ENCODE measurements around the gene SLC15A4.
A peak's percentile ranks its signal among the peaks of the same experiment; 100 is the strongest.

The SLC15A4 gene

DNA sequence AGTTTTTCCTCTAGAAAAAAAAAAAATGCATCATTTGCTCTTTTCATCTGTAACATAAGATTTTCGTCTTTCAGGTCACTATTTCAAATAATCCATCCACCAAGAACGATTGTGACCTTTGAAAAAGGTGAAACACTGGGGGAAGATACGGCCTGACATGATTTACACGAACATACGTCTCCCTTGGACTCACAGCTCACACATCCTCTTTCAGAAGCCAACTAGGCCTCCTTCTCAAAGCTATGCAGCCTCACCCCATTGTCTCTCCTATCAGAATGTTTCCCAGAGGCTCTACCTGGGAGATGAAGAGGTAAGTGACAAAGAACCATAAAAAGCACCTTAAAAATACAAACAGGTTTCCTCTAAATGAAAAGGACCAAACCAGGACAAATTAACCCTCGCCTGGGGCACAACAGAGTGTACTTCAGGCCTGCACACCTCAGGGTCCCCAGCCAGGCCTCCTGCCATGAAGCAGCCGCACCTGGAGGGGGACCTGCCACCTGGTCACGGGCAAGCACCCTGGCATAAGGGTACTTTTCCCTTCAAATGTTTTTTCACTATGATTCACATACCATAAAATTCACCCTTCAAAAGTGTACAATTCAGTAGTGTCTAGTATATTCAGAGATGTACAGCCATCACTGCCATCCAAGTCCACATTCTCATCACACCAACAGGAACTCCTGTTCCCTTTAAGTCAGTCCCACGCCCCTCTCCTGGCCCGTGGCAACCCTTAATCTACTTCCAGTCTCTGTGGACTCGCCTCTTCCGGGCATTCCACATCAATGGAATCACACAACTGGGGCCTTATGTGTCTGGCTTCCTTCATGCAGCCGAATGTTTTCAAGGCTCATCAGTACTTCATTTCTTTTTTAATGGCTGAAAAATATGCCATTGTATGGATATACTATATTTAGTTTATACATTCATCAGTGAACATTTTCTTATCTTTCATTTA, 5.4 kb downstream of the SLC15A4 start:
- DNase-seq (ENCODE audit: low spot score), result peak; percentile 58
- in situ Hi-C loops (cut with MboI; ENCODE audit: low pct_unique_long_range_greater_than_20kb, low sequenced_read_pairs, unreplicated experiment), result no loop called here
- TF ChIP-seq, protein P1, sequence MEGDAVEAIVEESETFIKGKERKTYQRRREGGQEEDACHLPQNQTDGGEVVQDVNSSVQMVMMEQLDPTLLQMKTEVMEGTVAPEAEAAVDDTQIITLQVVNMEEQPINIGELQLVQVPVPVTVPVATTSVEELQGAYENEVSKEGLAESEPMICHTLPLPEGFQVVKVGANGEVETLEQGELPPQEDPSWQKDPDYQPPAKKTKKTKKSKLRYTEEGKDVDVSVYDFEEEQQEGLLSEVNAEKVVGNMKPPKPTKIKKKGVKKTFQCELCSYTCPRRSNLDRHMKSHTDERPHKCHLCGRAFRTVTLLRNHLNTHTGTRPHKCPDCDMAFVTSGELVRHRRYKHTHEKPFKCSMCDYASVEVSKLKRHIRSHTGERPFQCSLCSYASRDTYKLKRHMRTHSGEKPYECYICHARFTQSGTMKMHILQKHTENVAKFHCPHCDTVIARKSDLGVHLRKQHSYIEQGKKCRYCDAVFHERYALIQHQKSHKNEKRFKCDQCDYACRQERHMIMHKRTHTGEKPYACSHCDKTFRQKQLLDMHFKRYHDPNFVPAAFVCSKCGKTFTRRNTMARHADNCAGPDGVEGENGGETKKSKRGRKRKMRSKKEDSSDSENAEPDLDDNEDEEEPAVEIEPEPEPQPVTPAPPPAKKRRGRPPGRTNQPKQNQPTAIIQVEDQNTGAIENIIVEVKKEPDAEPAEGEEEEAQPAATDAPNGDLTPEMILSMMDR (IDR thresholded peaks at IDR 0.05; ENCODE audit: extremely low read depth, insufficient read depth, missing control alignments), result no peak

DNA sequence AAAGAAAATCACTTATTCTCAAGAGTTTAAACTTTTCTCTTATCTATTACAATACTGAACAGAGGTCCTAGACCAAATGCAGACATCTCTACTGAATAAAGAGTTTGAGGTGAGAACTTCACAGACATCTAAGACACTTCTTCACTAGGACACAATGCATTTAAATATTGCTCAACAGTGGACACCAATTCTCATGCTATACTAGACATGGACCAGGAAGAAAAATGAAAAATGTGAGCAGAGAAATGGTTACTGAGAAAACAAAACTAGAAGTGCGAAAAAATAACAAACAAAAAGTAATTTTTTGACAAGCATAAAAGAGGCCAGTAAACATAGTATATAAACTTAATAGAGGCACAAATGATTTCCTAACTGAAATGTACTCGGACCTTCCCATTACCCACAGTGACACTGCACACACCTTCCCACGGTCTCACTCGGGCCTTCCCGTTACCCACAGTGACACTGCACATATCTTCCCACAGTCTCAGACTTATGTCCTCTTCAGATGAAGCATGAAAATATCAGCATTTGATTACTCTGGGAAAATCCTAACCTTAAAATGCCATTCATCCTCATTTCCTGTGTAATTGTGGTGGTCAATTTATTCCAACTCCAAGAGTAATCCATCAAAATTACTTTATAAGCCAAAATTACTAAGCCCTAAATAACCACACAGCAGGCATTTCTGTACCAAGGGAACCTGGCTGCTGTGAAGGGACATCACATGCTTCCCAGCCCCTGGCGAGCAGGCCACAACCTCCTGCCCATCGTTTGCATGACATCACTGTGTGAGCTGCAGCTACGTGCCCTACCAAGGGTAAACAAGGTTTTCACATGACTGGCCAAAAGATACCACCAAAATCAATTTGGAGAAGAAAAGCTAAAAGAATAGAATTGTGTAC, 6.4 kb downstream of the SLC15A4 start:
- TF ChIP-seq, protein P1 (IDR thresholded peaks at IDR 0.05; ENCODE audit: extremely low read depth, insufficient read depth, missing control alignments), result no peak
- in situ Hi-C loops (cut with MboI; ENCODE audit: low pct_unique_long_range_greater_than_20kb, low sequenced_read_pairs, unreplicated experiment), result no loop called here
- peak; percentile 48 for DNase-seq (ENCODE audit: low spot score)

DNA sequence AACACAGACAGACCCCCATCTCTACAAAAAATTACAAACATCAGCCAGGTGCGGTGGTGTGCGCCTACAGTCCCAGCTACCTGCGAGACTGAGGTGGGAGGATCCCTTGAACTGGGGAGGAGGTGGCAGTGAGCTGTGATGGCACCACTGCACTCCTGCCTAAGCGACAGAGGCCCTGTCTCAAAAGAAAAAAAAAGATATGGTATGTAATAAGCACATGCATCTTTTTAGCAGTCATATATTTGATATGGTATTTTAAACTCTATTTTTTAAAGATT, 7.2 kb downstream of the SLC15A4 start:
- TF ChIP-seq, protein P1 (IDR thresholded peaks at IDR 0.05; ENCODE audit: extremely low read depth, insufficient read depth, missing control alignments), result no peak
- no peak for DNase-seq (ENCODE audit: low spot score)
- in situ Hi-C loops (cut with MboI; ENCODE audit: low pct_unique_long_range_greater_than_20kb, low sequenced_read_pairs, unreplicated experiment), result no loop called here

DNA sequence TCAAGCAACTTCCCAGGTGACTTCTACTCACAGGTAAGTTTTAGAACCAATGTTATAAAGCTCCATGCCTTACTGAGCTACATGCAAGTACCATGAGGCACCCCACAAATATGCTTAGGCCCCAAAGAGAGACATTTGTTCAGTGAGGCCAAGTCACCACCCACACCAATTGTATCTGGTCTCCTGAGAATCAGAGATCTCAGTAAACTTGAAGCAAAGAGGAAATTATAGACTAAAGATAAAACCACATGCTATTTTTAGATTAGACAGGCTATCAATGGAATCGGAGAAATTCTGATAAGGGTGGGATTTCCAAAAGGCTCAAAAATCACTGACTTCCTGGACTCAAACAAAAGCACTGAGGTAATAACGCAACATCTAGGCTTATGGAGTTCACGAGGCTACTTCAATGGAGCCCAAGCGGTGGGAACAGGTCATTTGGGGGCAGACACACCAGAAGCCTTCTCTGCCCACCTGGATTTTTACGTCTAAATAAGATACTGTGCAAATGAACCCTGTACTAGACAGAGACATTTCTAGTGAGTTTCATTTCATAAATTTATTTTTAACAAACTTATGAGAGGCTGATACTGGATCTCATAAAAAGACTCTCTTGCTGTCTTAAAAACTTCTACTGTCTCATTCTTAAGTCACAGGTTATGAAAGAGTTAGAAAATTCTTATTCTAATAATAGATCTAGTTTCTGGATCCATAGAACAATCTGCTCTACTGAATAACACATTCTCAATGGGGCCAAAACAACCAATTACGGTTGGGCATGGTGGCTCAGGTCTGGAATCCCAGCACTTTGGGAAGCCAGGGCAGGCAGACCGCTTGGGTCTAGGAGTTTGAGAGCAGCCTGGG, 7.7 kb downstream of the SLC15A4 start:
- in situ Hi-C loops (cut with MboI; ENCODE audit: low pct_unique_long_range_greater_than_20kb, low sequenced_read_pairs, unreplicated experiment), result no loop called here
- DNase-seq (ENCODE audit: low spot score), result no peak
- TF ChIP-seq, protein P1 (IDR thresholded peaks at IDR 0.05; ENCODE audit: extremely low read depth, insufficient read depth, missing control alignments), result no peak

DNA sequence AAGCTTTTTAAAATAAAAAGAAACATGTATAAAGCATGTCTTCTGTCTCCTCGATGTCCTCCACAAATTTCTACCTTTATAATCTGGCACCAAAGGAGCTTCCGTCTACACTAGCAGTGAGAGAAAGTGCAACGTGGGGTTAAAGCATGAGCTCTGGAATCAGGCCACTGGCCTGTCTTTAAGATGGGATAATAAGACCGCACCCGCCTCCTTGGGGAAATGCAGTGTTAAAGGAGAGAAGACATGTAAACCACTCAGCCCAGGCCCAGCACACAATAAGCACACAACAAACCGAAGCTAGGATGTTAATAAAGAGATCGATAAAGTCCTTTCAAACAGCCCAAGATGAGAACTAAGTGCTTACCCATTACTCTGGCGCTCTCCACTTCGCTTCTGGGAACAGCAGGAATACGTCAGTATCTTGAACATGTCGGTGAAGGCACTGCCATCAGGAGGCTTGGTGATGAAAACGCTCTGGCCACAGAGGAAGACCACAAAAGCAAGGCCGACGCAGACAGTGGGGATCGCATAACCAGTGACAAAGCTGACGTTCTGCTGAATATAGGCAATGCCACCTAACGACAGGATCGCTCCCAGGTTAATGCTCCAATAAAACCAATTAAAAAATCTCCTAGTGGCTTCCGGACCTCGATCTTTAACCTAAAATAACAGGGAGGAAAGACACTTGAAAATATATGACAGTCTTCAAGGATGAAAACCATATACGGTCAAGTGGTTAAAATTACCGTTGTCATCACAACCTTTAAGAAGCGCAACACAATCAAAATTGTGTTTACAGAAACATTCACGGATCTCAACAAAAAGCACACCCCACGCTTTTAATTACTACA, 9.1 kb downstream of the SLC15A4 start:
- DNase-seq (ENCODE audit: low spot score), result no peak
- in situ Hi-C loops (cut with MboI; ENCODE audit: low pct_unique_long_range_greater_than_20kb, low sequenced_read_pairs, unreplicated experiment), result no loop called here
- TF ChIP-seq, protein P1 (IDR thresholded peaks at IDR 0.05; ENCODE audit: extremely low read depth, insufficient read depth, missing control alignments), result no peak

All from GM13977 (cell line).